ENCODE measurements around the gene C1orf122. TPM values are rescaled to one million over a fixed set of nuclear protein-coding genes. Genes with fewer than 3 reads are reported as not detected.

Gene C1orf122
- total and polyA plus RNA-seq, 2 of the 4 experiments (the other 2 are of a cell fraction): 2.0 to 13.6 TPM

DNA sequence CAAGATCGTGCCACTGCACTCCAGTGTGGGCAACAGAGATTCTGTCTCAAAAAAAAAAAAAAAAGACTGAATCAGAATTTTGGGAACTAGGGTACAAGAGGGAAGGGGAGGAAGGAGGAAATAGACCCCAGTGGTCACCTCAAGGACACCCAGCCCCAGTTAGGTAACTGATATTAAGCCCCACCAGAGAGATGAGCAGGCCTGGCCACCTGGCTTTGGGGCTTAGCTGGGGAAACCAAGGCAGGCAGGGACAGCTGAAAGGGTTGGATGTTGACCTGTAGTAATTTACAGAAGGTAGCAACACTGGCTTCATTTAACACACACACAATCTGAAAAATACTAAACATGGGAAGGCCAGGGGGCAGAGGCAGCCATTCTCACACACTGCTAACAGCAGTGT, 5.2 kb upstream of the C1orf122 start:
- intact Hi-C loops (cut with micrococcal nuclease): loop anchor here (10.0 kb wide), 1 partner anchor 198 kb away; no protein-coding TSS in a partner anchor

More for the DNA sequence above, 5.2 kb upstream of the C1orf122 start:
- no TSS peak for BruUV-seq (replicated peaks)
- Histone ChIP-seq H2BK5ac (ENCODE audit: low read depth, low read length, poor library complexity, severe bottlenecking) (no peak overlapping the region), H3K4me1 (ENCODE audit: control insufficient read depth, insufficient read depth, low read length) (peaks cover 8% of the 10 kb centered on the region), H4K20me1 (ENCODE audit: insufficient read depth, low read length) (peaks cover 23% of the 10 kb centered on the region), H2AK9ac (replicated peaks; ENCODE audit: low read depth, low read length, poor library complexity) (no peak overlapping the region), H3K56ac (ENCODE audit: extremely low read depth, insufficient read depth, low read length) (no peak overlapping the region), H3K18ac (ENCODE audit: low read depth, low read length) (no peak overlapping the region), H3K9ac (ENCODE audit: low read depth, low read length) (no peak overlapping the region), H3K23ac (ENCODE audit: low read depth, low read length) (no peak overlapping the region), H3K4ac (ENCODE audit: low read depth, low read length) (no peak overlapping the region), H3K27me3 (ENCODE audit: control insufficient read depth, insufficient read depth, low read length) (no peaks in the 10 kb centered on the region), H3K9me1 (ENCODE audit: insufficient read depth, low read length) (peaks cover 3% of the 10 kb centered on the region; the same call in 1 of the 2 replicates), H2AFZ (replicated peaks; ENCODE audit: low read length, poor library complexity) (no peak overlapping the region), H3K4me3 (ENCODE audit: insufficient read depth, low read depth, low read length) (no peak overlapping the region), H2BK15ac (ENCODE audit: low read depth, low read length) (no peak overlapping the region), H3K14ac (replicated peaks; ENCODE audit: low read depth, low read length) (no peak overlapping the region), H3K79me1 (ENCODE audit: low read depth in 1 of 2, low read length in 2 of 2) (peaks cover 22 to 30% of the 10 kb centered on the region in 2 experiments), H2BK120ac (ENCODE audit: low read depth, low read length) (no peak overlapping the region), H3K36me3 (ENCODE audit: control insufficient read depth, insufficient read depth, low read length) (peaks cover 40% of the 10 kb centered on the region), H2BK20ac (ENCODE audit: low read depth, low read length) (no peak overlapping the region), H3K9me3 (ENCODE audit: control insufficient read depth, insufficient read depth, low read length) (no peaks in the 10 kb centered on the region), H4K8ac (ENCODE audit: low read depth in 2 of 2, low read length in 2 of 2) (no peak overlapping the region), H2AK5ac (ENCODE audit: low read depth, low read length) (no peak overlapping the region), H4K91ac (ENCODE audit: insufficient read depth, low read depth, low read length) (no peak overlapping the region), H3K27ac (ENCODE audit: insufficient read depth, low read length) (no peak overlapping the region), H3K4me2 (ENCODE audit: low read depth, low read length) (no peak overlapping the region), H4K5ac (ENCODE audit: low read depth, low read length) (no peak overlapping the region)
- ATAC-seq (ENCODE audit: low read depth): no peak
- CTCF ChIA-PET: no interaction called here
- in situ Hi-C loops (cut with MboI; ENCODE audit: low sequenced_read_pairs): no loop called here
- WGBS, 2 experiments (ENCODE audit: extremely low coverage in 2 of 2, insufficient read length in 1 of 2): no CpG with 5 or more reads among the region's 1 CpG
- dilution Hi-C loops (cut with HindIII; ENCODE audit: low sequenced_read_pairs, unreplicated experiment): no loop called here
- POLR2A ChIA-PET (ENCODE audit: unreplicated experiment): no interaction called here
- no peak for DNase-seq
- TF ChIP-seq NFE2L2 (IDR thresholded peaks at IDR 0.05; ENCODE audit: low read depth, low read length): no peak
- TF ChIP-seq, protein P1, sequence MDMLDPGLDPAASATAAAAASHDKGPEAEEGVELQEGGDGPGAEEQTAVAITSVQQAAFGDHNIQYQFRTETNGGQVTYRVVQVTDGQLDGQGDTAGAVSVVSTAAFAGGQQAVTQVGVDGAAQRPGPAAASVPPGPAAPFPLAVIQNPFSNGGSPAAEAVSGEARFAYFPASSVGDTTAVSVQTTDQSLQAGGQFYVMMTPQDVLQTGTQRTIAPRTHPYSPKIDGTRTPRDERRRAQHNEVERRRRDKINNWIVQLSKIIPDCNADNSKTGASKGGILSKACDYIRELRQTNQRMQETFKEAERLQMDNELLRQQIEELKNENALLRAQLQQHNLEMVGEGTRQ (IDR thresholded peaks at IDR 0.05; ENCODE audit: low read depth, low read length): no peak
- TF ChIP-seq BHLHE40 (IDR thresholded peaks at IDR 0.05; ENCODE audit: low read depth, low read length): no peak
- TF ChIP-seq CEBPB (IDR thresholded peaks at IDR 0.05; ENCODE audit: low read depth, low read length): no peak
- no peak for TF ChIP-seq RCOR1 (IDR thresholded peaks at IDR 0.05; ENCODE audit: insufficient replicate concordance, low read length)
- TF ChIP-seq FOS (IDR thresholded peaks at IDR 0.05; ENCODE audit: low read depth, low read length): no peak
- no peak for TF ChIP-seq RAD21 (IDR thresholded peaks at IDR 0.05; ENCODE audit: low read length)
- TF ChIP-seq CHD1 (IDR thresholded peaks at IDR 0.05; ENCODE audit: low read depth, low read length): no peak
- no peak for TF ChIP-seq POLR2A (IDR thresholded peaks at IDR 0.05; ENCODE audit: low read depth, low read length)
- TF ChIP-seq, protein P2, sequence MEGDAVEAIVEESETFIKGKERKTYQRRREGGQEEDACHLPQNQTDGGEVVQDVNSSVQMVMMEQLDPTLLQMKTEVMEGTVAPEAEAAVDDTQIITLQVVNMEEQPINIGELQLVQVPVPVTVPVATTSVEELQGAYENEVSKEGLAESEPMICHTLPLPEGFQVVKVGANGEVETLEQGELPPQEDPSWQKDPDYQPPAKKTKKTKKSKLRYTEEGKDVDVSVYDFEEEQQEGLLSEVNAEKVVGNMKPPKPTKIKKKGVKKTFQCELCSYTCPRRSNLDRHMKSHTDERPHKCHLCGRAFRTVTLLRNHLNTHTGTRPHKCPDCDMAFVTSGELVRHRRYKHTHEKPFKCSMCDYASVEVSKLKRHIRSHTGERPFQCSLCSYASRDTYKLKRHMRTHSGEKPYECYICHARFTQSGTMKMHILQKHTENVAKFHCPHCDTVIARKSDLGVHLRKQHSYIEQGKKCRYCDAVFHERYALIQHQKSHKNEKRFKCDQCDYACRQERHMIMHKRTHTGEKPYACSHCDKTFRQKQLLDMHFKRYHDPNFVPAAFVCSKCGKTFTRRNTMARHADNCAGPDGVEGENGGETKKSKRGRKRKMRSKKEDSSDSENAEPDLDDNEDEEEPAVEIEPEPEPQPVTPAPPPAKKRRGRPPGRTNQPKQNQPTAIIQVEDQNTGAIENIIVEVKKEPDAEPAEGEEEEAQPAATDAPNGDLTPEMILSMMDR (conservative IDR thresholded peaks at IDR 0.05; ENCODE audit: low read depth, low read length): no peak
- no peak for TF ChIP-seq SMC3 (IDR thresholded peaks at IDR 0.05; ENCODE audit: low read depth, low read length)
- TF ChIP-seq, protein P3, sequence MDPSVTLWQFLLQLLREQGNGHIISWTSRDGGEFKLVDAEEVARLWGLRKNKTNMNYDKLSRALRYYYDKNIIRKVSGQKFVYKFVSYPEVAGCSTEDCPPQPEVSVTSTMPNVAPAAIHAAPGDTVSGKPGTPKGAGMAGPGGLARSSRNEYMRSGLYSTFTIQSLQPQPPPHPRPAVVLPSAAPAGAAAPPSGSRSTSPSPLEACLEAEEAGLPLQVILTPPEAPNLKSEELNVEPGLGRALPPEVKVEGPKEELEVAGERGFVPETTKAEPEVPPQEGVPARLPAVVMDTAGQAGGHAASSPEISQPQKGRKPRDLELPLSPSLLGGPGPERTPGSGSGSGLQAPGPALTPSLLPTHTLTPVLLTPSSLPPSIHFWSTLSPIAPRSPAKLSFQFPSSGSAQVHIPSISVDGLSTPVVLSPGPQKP (IDR thresholded peaks at IDR 0.05; ENCODE audit: borderline replicate concordance, low read depth, low read length): no peak
- no peak for TF ChIP-seq MXI1 (IDR thresholded peaks at IDR 0.05; ENCODE audit: borderline replicate concordance, low read depth, low read length)
